Uterus (tissue), 2 donors: ENCODE data around the gene RPAP2.

Experiments
- CTCF ChIP-seq, 4 experiments: fragments of 200-600 bp in 2 of 4; fragments of 450-650 bp in 2 of 4; sonication (generic) in 2 of 4; IDR thresholded peaks; one replicate each; pipeline ENCODE4 v1.5.1; 2016 to 2019; ENCODE audit warnings: antibody characterized with exemption in 4 of 4, mild to moderate bottlenecking in 2 of 4, moderate library complexity in 1 of 4
- POLR2A ChIP-seq, 2 donors: fragments of 450-650 bp; IDR thresholded peaks; one replicate each; pipeline ENCODE4 v1.6.1; 2016; ENCODE audit warnings: antibody characterized with exemption in 2 of 2, mild to moderate bottlenecking in 1 of 2, moderate library complexity in 1 of 2

- no peak for TF ChIP-seq POLR2A (IDR thresholded peaks at IDR 0.05)
- no peak for TF ChIP-seq CTCF (IDR thresholded peaks at IDR 0.05)
These were observed 666 bp upstream of the RPAP2 start for GRCh38 chr1:92298213-92298572.
